NB4 (cell line): ENCODE measurements around the gene KLK13.

ENCODE experiments used
- CTCF ChIP-seq: IDR thresholded peaks from one replicate; pipeline ENCODE4 v1.5.1; 2012; ENCODE audit warnings: low read depth, low read length
- MAX ChIP-seq: IDR thresholded peaks from 2 replicates; pipeline ENCODE4 v1.6.1; 2011; ENCODE audit warnings: low read depth, low read length

- TF ChIP-seq MAX (no peak), CTCF (no peak)
These were observed 37.0 kb downstream of the KLK13 start for GRCh38 chr19:51027873-51028272.
